Embryonic facial prominence (tissue), 1 donor: Measurements from ENCODE around the gene UPK1A.

ENCODE experiments used
- DNase-seq: peaks from one replicate; pipeline ENCODE4 v3.0.0-alpha.2; 2016; ENCODE audit errors: extremely low spot score

The UPK1A gene

DNA sequence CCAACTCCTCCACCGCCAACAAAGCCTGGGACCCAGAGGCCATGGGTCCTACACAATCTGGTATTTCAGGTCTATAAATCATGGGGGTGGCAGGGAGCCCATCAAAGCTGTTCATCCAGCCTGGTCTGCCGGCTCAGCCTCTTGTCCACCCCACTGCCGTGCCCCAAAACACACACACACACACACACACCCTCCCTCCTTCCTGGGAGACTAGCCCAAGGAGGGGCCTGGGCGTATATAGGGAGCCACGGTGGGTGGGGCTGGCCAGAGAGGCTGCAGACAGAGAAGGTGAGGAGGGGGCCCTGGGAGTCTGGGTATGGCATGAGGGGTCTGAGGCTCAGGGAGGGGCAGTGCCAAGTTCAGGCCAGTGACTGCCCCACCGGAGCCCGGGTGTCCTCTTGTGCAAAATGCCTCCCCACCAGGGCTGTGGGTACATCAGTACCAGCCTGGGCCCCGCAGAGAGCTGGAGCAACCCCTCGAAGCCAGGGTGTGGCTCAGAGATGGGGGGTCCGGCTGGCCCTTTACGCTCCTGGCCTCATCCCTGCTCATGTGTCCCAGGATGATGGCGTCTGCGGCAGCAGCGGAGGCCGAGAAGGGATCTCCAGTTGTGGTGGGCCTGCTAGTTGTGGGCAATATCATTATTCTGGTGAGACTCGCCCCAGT, at the start of gene UPK1A:
Gene UPK1A (plus strand): TSS at position 267 of the 663 bp plus-strand sequence. CDS start 296 bp downstream, at position 563.
- no peak for DNase-seq

DNA sequence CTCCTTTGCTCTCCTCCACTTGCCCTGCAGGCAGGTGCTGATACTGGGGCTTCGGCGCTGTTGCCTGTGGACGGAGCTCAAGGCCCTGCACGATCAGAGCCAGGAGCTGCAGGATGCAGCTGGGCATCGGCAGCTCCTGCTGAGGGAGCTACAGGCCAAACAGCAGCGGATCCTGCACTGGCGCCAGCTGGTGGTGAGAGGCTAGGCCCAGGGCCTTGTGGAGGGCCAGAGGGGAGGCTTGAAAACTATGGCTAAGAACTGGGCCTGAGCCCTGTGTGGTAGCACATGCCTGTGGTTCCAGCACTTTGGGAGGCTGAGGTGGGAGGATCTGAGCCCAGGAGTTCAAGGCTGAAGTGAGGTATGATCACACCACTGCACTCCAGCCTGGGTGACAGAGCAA, 47.5 kb upstream of the UPK1A start:
- DNase-seq = no peak

DNA sequence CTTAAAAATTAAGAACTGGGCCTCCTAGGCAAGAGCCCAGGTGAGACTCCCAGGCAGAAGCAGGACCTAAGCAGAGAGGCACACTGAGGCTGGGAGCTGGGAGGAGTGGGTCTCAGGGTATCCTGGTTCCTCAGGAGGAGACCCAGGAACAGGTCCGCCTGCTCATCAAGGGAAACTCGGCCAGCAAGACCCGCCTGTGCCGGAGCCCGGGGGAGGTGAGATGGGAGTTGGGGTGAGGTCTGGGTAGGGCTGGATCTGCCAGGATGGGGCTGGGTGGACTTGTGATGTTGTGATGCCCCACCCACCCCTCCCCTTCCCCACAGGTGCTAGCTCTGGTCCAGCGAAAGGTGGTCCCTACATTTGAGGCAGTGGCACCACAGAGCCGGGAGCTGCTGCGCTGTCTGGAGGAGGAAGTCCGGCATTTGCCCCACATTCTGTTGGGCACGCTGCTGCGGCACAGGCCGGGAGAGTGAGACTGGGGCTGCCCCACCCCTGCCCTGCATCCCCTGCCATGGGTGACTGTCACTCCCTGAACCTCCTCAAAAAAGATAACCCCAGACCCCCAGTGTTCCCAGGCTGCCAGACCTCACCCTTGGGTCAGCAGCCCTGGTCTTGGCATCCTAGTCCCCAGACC, 46.9 kb upstream of the UPK1A start:
- no peak for DNase-seq

DNA sequence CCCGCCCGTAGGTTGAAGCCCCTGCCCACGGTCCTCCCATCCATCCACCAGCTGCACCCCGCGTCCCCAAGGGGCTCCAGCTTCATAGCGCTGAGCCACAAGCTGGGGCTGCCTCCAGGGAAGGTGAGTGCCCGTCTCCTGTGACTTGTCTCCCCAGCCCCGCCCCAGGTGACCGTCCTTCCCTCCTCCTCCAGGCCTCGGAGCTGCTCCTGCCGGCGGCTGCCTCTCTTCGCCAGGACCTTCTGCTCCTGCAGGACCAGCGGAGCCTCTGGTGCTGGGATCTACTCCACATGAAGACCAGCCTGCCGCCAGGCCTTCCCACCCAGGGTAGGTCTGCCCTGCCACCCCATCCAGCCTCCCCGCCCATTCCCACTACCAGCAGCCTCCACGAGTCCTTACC, 46.3 kb upstream of the UPK1A start:
- no peak for DNase-seq

DNA sequence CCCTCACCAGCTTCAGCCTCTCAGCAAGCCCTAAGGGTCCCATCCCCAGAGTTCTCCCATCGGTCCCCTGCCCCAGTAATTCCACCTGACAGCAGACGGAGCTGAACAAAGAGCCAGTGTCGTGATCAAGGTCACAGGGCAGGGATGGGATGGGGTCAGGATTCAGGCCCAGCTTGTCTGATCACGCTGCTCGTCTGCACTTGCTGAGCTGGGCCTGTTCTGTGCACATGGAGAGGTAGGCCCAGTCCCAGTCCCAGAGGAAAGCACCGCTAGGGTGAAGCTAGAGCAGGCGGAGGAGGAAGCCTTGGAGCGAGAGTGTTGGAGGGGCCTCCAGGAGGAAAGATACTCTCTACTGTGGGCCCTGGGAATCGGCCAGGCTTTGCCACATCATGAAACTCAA, 44.6 kb upstream of the UPK1A start:
- no peak for DNase-seq

DNA sequence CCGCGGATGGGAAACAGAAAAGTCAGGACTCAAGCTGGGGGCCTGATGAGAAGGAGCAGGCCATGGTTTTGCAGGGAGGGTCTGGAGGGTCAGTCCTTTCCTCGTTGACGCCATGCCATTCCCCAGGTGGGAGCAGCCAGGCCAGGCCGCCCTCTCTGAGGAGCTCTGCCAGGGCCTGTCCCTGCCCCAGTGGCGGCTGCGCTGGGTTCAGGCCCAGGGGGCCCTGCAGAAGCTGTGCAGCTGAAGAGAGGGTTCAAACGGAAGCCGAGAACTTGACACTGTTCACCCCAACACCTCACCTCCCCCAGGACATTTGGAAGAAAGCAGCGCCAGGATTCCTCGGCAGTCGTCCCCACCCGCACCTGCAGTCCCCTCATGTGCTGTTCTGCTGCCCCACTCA, 43.6 kb upstream of the UPK1A start:
- DNase-seq = no peak

DNA sequence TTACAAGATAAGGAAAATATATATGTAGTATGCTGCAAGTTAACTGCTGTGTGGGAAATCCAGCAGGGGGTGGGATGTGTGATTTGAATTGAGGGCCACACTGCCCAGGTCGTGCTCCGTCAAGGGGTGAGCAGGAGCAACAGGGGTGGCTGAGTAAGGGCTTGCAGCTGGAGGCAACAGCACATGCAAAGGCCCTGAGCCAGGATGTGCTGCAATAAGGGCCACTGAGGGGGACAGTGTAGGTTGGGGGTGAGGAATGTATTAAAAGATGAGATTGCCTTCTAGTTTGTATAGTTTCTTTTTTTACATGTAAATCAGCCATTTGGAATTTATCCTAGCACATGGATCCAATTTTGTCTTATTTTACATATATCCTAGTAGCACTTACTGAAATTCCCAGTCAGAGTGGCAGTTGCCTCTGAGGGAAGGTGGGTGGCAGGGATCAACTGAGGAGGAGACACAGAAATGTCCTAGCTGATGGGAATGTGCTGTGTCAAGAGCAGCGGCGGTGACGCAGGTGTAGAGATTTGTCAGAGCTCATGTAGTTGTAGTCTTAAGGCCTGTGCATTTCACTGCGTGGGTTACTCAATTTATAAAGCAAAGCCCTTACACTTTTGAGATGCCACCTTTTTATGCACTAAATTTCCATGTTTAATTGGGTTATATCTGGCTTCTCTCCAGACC, 42.8 kb upstream of the UPK1A start:
- no peak for DNase-seq

DNA sequence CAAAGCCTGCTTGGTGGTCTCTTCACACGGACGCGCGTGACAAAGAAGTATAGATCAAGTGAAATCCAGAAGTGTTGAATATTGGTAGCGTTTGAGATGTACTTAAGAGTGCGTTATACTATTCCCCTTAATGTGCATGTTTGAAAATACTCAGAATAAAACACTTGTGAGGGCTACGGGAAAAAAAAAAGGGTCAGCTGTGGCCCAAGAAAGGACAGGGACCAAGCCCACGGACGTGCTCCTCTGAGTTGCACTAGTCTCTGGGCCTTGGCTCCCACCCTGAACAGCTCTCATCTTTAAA, 38.1 kb upstream of the UPK1A start:
- no peak for DNase-seq

DNA sequence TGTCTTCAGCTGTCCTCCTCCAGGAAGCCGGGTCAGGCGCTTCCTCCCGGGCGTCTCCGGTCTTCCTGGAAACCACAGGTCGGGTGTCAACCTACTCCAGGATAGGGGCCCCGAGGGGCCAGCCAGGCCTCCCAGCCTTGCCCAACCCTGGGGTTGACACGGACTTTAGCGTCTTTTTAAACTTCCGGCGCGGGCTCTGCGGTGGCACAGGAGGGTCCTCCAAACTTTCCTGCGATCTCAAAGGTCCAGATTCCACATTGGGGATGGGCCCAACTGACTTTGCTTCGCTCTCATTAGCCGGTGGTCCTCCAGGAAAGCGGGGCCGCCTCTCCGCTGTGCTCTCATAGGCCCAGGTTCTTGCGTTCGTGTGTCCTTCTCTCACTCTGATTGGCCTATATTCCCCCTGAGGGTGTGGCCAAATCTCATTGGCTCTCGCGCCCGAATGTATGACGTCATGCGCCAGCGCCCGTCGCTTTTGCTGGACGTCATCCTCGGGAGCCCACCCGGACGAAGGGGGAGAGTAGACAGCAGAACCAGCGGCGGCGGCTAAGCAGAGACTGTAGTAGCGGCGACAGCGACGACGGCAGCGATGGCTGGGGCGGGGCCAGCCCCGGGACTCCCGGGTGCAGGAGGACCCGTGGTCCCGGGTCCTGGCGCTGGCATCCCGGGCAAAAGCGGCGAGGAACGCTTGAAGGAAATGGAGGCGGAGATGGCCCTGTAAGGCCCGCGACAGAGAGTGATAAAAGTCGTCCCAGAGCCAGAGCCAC, 37.6 kb upstream of the UPK1A start, which contains the start of gene RBM42:
Gene RBM42 (plus strand): TSS at position 472 of the 767 bp plus-strand sequence. CDS start 118 bp downstream, at position 590.
- DNase-seq = peak; percentile 97

DNA sequence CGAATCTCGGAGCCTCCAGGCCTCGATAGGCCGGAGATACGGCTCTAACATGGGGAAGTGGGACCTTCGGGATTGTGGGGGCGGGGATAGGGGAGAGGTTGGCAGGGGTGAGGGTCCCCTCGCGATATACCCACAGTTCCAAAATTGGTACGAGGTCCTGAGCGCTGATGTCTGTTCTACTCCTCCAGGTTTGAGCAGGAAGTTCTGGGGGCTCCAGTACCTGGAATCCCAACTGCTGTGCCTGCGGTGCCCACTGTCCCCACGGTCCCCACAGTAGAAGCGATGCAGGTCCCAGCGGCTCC, 37.0 kb upstream of the UPK1A start:
- no peak for DNase-seq

DNA sequence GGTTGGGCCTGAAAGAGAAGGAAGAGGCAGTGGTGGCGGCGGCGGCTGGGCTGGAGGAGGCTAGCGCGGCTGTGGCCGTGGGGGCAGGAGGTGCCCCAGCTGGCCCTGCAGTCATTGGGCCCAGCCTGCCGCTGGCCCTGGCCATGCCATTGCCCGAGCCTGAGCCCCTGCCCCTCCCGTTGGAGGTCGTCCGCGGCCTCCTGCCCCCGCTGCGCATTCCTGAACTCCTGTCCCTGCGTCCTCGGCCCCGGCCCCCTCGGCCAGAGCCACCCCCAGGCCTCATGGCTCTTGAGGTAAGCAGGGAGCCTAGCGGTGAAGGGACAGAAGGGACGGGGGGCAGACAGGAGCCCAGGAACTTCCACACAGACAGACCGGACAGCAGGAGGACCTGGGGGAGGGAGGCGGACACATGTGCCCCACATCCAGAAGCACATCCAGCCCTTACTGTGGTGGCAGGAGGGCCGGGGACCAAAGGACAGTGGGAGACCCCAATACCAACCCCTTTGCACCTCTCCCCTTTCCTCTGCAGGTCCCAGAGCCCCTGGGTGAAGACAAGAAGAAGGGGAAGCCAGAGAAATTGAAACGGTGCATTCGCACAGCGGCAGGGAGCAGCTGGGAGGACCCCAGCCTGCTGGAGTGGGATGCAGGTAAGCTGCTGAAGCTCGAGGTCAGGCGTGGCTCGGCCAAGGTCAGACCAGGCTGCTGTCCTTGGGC, 32.4 kb upstream of the UPK1A start:
- no peak for DNase-seq

DNA sequence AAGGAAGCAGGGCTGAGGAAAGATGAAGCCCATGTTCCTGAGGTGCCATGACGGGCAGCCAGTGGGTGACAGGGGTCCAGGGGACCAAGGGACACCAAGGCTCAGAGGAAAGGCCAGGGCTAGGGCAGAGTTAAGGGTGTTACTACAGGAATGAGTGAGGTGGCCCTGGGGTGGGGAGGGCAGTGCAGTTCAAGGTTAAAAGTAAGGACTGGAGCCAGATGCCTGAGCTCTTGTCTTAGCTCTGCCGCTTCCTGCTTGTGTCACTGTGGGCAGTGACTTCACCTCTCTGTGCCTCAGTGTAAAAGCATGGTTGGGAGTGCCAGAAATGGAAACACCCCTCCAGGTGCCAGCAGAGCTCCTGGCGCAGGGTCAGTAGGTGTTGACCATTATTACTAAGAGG, 29.7 kb upstream of the UPK1A start:
- DNase-seq = no peak

DNA sequence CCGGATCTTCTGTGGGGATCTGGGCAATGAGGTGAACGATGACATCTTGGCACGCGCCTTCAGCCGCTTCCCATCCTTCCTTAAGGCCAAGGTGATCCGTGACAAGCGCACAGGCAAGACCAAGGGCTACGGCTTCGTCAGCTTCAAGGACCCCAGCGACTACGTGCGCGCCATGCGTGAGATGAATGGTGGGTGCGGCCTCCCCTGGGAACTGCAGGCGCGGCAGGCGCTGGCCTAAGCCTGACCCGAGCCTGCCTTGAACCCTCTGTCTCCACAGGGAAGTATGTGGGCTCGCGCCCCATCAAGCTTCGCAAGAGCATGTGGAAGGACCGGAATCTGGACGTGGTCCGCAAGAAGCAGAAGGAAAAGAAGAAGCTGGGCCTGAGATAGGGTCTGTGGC, 29.2 kb upstream of the UPK1A start:
- DNase-seq = no peak

DNA sequence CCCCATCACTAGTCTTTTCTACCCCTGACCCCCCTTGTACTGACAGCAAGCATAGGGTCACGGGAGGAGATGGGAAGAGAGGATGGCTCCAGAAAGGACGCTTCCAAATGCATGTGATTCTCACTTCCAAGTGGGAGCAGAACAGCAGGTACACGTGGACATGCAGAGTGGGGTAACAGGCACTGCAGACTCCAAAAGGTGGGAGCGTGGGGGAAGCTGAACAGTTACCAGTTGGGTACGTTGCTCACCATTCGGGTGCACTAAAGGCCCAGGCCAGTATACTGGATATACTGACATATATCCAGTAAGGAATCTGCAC, 27.0 kb upstream of the UPK1A start:
- no peak for DNase-seq

DNA sequence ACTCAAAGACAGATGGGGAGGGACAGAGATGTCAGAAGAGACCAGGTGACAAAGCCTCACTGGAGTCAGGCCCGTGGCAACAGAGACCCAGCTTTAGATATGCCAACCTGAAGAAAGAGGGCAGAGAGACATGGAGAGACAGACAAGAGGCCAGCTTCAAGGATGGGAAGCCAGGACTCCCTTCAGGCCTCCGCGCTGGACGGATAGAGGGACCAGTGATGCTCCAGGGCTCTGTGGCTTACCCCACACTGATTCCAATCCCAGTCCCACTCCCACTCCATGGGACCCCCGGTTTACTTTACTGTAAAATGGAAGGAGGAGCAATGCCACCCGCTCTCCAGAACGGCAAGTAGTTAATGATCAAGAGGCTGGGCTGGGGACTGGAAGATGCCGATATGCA, 26.5 kb upstream of the UPK1A start:
- DNase-seq = no peak

DNA sequence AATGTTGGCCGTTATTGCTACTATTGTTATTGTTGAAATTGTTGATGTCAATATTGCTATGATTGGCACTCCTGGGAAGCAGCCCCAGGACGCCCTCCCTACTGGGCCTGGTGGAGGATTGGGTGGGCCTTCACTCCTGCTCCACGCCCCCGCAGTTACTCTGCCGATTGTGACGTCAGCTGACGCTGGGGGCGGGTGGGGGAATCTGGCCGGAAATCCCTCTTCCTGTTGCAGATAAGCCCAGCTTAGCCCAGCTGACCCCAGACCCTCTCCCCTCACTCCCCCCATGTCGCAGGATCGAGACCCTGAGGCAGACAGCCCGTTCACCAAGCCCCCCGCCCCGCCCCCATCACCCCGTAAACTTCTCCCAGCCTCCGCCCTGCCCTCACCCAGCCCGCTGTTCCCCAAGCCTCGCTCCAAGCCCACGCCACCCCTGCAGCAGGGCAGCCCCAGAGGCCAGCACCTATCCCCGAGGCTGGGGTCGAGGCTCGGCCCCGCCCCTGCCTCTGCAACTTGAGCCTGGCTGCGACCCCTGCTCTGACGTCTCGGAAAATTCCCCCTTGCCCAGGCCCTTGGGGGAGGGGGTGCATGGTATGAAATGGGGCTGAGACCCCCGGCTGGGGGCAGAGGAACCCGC, 24.7 kb upstream of the UPK1A start, which contains the start of gene ETV2:
Gene ETV2 (plus strand): TSS at position 231 of the 637 bp plus-strand sequence. CDS start 716 bp downstream, outside the sequence.
- no peak for DNase-seq

DNA sequence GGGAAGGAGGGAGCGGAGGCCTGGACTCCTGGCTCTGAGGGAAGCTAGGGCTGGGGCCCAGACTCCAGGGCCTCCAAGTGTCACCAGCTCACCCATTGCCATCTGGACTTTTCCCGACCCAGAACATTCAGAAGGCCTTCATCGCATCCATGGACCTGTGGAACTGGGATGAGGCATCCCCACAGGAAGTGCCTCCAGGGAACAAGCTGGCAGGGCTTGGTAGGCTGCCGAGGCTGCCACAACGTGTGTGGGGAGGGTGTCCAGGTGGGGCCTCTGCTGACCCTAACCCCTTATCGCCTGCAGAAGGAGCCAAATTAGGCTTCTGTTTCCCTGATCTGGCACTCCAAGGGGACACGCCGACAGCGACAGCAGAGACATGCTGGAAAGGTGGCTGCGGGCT, 24.0 kb upstream of the UPK1A start:
- no peak for DNase-seq

DNA sequence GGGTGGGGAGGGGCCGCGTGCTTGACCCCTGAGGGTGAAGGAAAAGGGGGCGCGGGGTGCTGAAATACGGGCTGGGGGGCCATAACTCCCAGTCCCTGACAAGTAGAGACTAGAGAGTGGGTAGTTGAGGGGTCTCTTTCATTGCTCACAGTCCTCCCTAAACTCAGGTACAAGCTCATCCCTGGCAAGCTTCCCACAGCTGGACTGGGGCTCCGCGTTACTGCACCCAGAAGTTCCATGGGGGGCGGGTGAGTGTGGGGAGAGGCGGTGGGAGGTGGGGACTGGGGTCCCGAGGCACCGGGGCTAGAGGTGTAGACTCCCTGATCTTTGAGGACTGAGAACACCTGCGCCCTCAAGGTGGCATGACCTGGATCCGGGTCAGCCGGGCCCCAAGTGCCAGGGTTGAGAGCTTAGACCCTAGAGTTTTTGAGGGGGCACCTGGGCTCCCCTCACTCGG, 23.5 kb upstream of the UPK1A start:
- DNase-seq = no peak

DNA sequence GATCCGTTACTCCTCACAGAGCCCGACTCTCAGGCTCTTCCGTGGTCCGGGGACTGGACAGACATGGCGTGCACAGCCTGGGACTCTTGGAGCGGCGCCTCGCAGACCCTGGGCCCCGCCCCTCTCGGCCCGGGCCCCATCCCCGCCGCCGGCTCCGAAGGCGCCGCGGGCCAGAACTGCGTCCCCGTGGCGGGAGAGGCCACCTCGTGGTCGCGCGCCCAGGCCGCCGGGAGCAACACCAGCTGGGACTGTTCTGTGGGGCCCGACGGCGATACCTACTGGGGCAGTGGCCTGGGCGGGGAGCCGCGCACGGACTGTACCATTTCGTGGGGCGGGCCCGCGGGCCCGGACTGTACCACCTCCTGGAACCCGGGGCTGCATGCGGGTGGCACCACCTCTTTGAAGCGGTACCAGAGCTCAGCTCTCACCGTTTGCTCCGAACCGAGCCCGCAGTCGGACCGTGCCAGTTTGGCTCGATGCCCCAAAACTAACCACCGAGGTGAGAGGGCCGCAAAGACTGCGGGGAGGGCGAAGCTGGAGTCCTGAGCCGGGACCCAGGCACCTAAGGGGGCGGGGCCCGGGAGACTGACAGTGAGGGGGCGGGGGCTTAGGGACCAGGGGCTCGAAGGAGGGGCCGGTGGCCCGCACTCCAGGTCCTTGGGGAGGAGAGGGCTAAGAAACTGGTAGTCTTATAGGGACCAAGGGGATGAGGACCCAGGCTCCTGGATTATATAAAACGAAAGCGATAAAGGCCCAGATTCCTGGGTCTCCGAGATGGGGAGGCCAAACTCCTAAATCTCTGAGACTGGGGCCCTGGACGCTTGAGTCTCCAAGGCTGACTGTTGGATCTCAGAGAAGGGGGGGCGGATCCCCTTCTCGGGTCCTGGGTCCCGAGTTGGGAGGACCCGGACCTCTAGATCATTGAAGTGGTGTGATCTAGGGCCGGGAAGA, 22.8 kb upstream of the UPK1A start:
- DNase-seq = peak; percentile 64
